GM21786 (cell line): Measurements from ENCODE around the gene MAPK10.
"Not testable (repeated sequence)": the region's sequence is repeated elsewhere in the genome, so short reads cannot be mapped to it uniquely, and the experiment has no call there.

Source experiments
- ATAC-seq: cut with Tn5 transposase; IDR thresholded peaks from one replicate; pipeline ENCODE4 v1.9.1; 2021; ENCODE audit not compliant: unreplicated experiment

Gene MAPK10

DNA sequence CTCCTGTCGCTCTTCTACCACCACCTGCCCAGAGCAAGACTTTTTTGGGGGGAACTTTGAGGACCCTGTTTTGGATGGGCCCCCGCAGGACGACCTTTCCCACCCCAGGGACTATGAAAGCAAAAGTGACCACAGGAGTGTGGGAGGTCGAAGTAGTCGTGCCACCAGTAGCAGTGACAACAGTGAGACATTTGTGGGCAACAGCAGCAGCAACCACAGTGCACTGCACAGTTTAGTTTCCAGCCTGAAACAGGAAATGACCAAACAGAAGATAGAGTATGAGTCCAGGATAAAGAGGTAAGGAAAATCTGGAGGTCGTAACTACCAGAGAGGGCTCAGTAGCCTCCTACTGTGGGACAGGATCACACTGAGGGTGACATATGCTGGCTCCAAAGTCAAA, 364.5 kb downstream of the MAPK10 start:
- ATAC-seq, result no peak

- no peak for ATAC-seq
Observed at GRCh38 chr4:85994576-85994975, 365.3 kb downstream of the MAPK10 start.

DNA sequence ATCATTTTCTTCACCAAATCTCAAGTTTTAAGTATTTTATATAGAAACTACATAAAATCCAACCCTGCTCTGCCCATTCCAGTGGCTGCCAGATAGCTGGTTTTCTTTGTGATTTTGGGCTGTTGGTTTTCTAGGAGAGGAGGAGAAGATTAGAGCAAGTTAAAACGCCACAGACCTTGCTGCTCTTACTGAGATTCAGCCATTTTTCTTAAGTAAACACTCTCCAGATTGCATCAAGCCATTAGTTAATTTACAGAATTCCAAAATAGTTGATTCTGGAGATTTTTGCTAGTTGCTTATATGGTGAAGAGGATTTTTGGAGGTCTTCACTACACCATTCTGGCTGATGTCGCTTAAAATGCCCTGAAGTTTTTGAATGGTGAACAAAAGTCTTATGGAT, 366.2 kb downstream of the MAPK10 start:
- ATAC-seq, result no peak

GRCh38 chr4:85986266-85986665, 373.6 kb downstream of the MAPK10 start:
- no peak for ATAC-seq

DNA sequence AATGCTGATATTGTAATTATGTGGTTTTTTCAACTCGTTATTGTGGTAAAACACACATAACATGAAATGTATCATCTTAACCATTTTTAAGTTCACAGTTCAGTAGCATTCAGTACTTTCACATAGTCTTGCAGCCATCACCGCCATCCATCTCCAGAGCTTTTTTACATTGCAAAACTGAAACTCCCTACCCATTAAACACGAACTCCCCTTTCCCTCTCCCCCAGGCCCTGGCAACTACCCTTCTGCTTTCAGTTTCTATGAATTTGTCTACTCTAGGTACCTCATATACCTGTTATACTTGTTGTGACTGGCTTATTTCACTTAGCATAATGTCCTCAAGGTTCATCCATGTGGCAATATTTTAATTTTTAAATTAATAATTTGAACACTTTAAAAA, 380.6 kb downstream of the MAPK10 start:
- peak; percentile 89 for ATAC-seq

DNA sequence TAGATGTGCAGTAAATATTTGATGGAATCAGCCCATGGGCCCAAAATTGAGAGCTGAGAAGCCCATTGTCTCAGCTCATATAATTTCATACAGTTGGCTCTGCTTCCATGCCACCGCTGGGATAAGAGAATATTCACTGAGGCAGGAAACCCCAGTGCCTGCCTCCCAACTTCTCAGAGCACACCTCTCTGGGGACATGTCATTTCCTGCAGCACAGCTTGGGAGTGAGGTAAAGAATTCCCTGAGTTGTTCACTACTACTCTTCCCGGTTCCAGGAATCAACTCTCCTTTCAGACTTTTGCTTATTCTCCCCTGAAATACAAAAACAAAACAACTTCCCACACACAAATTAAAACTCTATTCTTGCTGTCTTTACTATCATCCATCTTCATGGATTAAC, 389.3 kb downstream of the MAPK10 start:
- ATAC-seq, result no peak

DNA sequence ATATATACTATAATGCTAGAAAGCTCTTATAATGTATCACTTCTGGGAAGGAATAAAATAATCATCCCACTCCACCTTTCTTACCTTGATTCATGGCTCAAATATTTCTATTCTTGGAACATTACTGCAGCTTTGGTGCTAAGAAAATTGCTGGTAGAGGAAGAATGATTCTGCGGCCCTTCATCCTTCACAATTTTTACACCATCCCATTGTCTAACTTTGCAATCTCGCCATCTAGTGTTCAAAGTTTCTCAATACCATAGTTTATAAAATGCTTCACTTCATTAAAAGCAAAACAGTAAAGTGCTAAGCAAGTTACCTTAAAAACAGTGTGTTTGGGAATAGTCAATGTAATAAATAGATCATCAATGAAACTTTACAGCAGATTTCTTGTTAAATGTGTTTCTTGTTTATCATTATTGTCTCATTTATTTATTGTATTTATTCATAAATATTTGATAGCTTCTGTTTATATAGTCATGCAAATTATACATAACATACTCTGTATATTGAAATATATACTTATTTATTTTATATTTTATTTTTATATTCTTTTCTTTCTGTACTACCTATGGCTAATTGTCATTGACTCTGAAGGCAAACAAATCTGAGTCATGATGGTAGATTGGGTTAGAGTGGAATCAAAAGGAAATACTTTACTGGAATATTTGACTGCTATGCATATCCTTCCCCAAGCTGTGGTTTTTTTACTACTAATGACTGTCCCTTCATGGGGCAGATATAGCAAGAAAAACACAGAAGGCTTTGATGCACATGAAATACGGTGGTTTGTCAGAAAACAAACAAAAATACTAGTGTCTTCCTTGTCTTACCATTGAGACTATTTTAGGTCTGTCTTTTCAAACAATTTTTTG, 390.7 kb downstream of the MAPK10 start:
- ATAC-seq, result peak; percentile 71

DNA sequence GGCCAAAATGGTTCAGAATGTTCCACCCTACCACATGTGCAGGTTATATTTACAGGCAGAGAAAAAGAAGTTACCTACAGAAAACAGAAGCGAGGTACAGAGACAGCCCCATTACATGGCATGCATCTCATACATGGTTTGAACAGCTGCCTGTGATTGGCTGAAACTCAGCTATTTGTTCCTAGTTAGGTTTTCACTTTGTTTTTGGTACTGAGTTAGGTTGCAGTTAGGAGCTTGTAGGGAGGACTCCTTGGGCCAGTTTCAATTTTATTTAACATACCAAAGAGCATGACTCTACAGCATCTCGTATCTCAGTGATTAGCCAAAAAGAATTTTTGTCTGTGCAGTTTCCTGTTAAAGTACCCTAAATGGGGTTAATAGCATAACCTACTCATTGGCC, 392.0 kb downstream of the MAPK10 start:
- ATAC-seq, result no peak

- no peak for ATAC-seq
Observed at GRCh38 chr4:85966373-85966772, 393.5 kb downstream of the MAPK10 start.

- no peak for ATAC-seq
Observed at GRCh38 chr4:85965529-85965928, 394.3 kb downstream of the MAPK10 start.

GRCh38 chr4:85965017-85965416, 394.8 kb downstream of the MAPK10 start:
- not testable (repeated sequence) for ATAC-seq

DNA sequence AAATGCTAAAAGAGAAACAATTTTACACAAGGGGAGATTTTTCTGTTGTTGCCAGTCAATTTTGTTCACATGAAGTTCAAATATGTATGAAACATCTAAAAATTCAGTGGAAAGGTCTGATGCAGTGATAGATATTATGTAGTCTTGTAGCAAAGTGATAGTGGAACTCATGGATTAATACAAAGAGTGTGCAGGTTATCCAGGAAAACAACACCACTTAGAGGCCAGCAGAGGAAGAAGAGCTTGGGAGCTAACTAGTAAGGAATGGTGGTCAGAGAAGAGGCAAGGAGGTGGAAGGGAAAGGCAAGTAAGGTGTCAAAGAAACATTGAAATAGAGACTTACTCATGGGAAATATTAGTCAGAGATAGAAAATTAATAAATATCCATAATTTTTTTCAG, 395.6 kb downstream of the MAPK10 start:
- ATAC-seq, result no peak

DNA sequence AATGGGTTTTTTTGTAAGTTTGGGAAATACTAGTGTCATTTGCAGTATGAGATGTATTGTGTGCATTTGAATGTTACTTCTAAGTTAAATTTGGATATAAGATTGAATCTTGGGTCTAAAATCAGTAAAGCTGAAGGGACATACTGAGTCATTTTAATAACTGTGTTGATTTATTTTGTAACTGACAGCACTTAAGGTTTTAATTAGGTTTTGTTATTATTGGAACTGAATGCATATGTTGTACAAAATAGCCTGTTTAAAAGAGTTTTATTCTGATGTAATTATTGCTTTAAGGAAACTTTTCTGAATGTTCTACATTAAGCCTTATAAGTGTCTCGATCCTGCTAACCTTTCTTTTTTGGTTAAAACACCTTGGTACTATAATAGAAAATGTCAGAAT, 396.6 kb downstream of the MAPK10 start:
- ATAC-seq, result no peak

- no peak for ATAC-seq
Observed at GRCh38 chr4:85961887-85962286, 398.0 kb downstream of the MAPK10 start.

- no peak for ATAC-seq
Observed at GRCh38 chr4:85956293-85956945, 403.4 kb downstream of the MAPK10 start.

- no peak for ATAC-seq
Observed at GRCh38 chr4:85955620-85956292, 404.1 kb downstream of the MAPK10 start.

DNA sequence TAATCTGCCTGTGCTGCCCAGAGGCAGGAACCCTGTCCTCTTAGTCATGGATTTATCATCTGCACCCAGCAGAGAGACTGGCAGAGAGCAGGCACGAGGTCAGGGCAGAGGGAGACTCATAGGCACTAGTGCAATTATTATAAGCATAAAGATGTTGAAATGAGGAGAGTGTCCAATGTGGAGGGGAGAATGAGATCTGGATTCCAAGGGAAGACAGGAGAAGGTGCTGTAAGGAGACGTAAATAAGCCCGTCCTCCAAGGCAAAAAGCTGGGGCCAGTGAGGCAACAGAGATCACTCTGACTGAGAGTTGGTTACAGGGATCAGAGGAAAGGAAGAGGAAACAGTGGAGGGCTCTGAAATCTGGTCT, 406.2 kb downstream of the MAPK10 start:
- ATAC-seq, result no peak

- no peak for ATAC-seq
Observed at GRCh38 chr4:85952972-85953650, 406.7 kb downstream of the MAPK10 start.

DNA sequence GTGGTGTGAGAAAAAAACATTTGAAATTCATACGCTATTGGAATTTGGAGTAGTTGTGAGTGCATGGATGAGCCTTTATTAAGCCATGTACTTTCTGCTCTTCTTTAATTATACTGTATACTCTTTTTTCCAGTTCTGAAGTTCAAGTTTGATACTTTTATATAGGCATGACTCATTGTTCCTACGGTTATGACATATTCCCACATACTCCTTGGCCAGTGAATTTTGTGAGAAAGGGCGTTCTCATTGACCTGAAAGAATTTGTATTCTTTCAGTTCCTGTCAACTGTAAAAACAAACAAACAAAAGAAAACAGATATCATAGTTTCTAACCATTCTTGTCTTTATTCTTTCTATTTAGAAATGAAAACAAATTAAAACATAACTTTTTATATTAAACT, 407.3 kb downstream of the MAPK10 start:
- ATAC-seq, result no peak

DNA sequence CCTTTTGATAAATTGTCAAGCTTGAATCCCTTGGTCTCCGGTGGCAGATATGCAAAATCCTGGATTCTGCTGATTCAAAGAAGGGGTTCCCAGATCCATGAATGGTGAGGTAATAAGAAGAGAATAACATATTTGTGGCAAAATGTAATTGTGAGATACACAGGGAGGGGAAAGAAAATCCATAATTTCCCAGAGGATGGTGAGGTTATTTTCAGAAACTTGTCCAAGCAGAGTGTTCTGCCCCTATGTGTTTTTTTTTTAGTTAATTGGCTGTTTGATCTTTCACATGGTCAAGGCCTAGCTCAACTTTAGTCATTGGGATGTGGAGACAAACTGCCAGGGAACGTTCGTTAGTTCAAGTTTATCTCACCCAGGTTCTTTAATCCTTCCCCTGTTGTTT, 408.8 kb downstream of the MAPK10 start:
- ATAC-seq, result no peak

- no peak for ATAC-seq
Observed at GRCh38 chr4:85946821-85947220, 413.0 kb downstream of the MAPK10 start.
